Endothelial cell of umbilical vein (primary cell): ENCODE results near the gene GPBAR1. TPM values are rescaled to one million over a fixed set of nuclear protein-coding genes. Genes with fewer than 3 reads are reported as not detected.

Experiments
- BruUV-seq: library from RNA; stranded (reverse); fragments of 400-500 nt; replicated peaks from 2 replicates; lab custom pipeline; 2021; lab: Mats Ljungman, UMichigan
- CTCF ChIA-PET: fragments of 300-600, 350-600 bp; sonication (Branson Sonifier 250); formaldehyde crosslinking; loops from one replicate; lab custom pipeline; 2021; ENCODE audit warnings: antibody characterized with exemption, inconsistent platforms; lab: Charles Lee
- POLR2A ChIA-PET: fragments of 300-600, 350-600 bp; sonication (Branson Sonifier 250); formaldehyde crosslinking; loops from one replicate; lab custom pipeline; 2021; ENCODE audit warnings: antibody characterized with exemption, inconsistent platforms; lab: Charles Lee
- DNase-seq: peaks from one replicate; pipeline ENCODE4 v3.0.0-alpha.2; 2011; ENCODE audit warnings: low read depth, low spot score
- FAIRE-seq: peaks from 2 replicates; lab custom pipeline; 2011; peaks lifted over from hg19 to GRCh38; lab: Jason Lieb, UNC
- H2AFZ ChIP-seq: 2 replicates; pipeline ENCODE4 v1.6.0; 2012; ENCODE audit warnings: low read depth, low read length, control low read depth, inconsistent platforms
- H3K27ac ChIP-seq: 2 replicates; pipeline ENCODE4 v1.5.1; 2011; ENCODE audit warnings: low read depth, mild to moderate bottlenecking, control low read depth, low read length, moderate library complexity; ENCODE audit not compliant: insufficient read depth
- H3K27me3 ChIP-seq, 2 experiments: 2 replicates each; pipeline versions ENCODE4 v1.6.0 to v1.6.1; 2011; ENCODE audit warnings: low read length in 2 of 2, mixed read lengths in 1 of 2; ENCODE audit not compliant: control insufficient read depth in 2 of 2, insufficient read depth in 2 of 2
- H3K36me3 ChIP-seq, 2 experiments: 2 replicates in 1 of 2; 3 replicates in 1 of 2; pipeline ENCODE4 v1.5.1; 2011; ENCODE audit warnings: low read length in 2 of 2, mild to moderate bottlenecking in 1 of 2, moderate library complexity in 1 of 2; ENCODE audit not compliant: control insufficient read depth in 2 of 2, insufficient read depth in 2 of 2; ENCODE audit errors: extremely low read depth in 1 of 2
- H3K4me1 ChIP-seq: 3 replicates; pipeline ENCODE4 v1.5.1; 2011; ENCODE audit warnings: mild to moderate bottlenecking, low read length; ENCODE audit not compliant: control insufficient read depth, insufficient read depth; ENCODE audit errors: extremely low read depth
- H3K4me2 ChIP-seq: 2 replicates; pipeline ENCODE4 v1.6.1; 2011; ENCODE audit warnings: low read length, control low read depth, mixed read lengths; ENCODE audit not compliant: insufficient read depth
- H3K4me3 ChIP-seq, 3 experiments: fragments of 200-600 bp in 1 of 3; sonication (generic), shearing (Covaris generic) in 1 of 3; replicated peaks in 1 of 3; 2 replicates each; pipeline ENCODE4 v1.5.1; 2011 to 2016; ENCODE audit warnings: control low read depth in 3 of 3, low read length in 3 of 3, mild to moderate bottlenecking in 2 of 3, inconsistent platforms in 1 of 3, low read depth in 1 of 3, moderate library complexity in 1 of 3; ENCODE audit not compliant: insufficient read depth in 1 of 3
- H3K79me2 ChIP-seq: 2 replicates; pipeline ENCODE4 v1.6.0; 2012; ENCODE audit warnings: low read length, inconsistent platforms; ENCODE audit not compliant: control insufficient read depth, insufficient read depth
- H3K9ac ChIP-seq: replicated peaks from 2 replicates; pipeline ENCODE3; 2011; ENCODE audit warnings: low read length, control low read depth; ENCODE audit not compliant: insufficient read depth; ENCODE audit errors: extremely low read depth
- H3K9me1 ChIP-seq: replicated peaks from 3 replicates; pipeline ENCODE4 v1.6.0; 2011; ENCODE audit warnings: mild to moderate bottlenecking, low read length; ENCODE audit not compliant: control insufficient read depth, insufficient read depth; ENCODE audit errors: extremely low read depth
- H3K9me3 ChIP-seq: replicated peaks from 2 replicates; pipeline ENCODE4 v1.5.1; 2012; ENCODE audit warnings: low read length, inconsistent platforms; ENCODE audit not compliant: control insufficient read depth, insufficient read depth
- H4K20me1 ChIP-seq: replicated peaks from 2 replicates; pipeline ENCODE3; 2011; ENCODE audit warnings: mild to moderate bottlenecking, low read length; ENCODE audit not compliant: control insufficient read depth, insufficient read depth; ENCODE audit errors: extremely low read depth
- EZH2 ChIP-seq: IDR thresholded peaks from 2 replicates; pipeline ENCODE4 v1.6.1; 2012; ENCODE audit warnings: borderline replicate concordance, low read depth, mild to moderate bottlenecking, moderate library complexity, low read length, inconsistent platforms; ENCODE audit not compliant: severe bottlenecking
- FOS ChIP-seq: IDR thresholded peaks from 2 replicates; pipeline ENCODE4 v1.6.1; 2011; ENCODE audit warnings: mild to moderate bottlenecking, low read length, moderate library complexity, borderline replicate concordance; ENCODE audit not compliant: insufficient read depth
- GATA2 ChIP-seq: IDR thresholded peaks from 2 replicates; pipeline ENCODE4 v1.7.0; 2011; ENCODE audit warnings: low read depth, mild to moderate bottlenecking, moderate library complexity, mixed read lengths, low read length; ENCODE audit not compliant: insufficient read length, insufficient read depth
- JUN ChIP-seq: IDR thresholded peaks from 2 replicates; pipeline ENCODE4 v1.6.1; 2011; ENCODE audit warnings: borderline replicate concordance, low read depth; ENCODE audit not compliant: insufficient read length, insufficient read depth
- MYC ChIP-seq: IDR thresholded peaks from one replicate; pipeline ENCODE4 v1.6.1; 2011; ENCODE audit warnings: mild to moderate bottlenecking, low read depth, low read length
- POLR2A ChIP-seq: IDR thresholded peaks from 2 replicates; pipeline ENCODE4 v1.6.1; 2012; ENCODE audit warnings: low read depth, mild to moderate bottlenecking, control low read depth, low read length
- dilution Hi-C: fragments of 300-500 bp; cut with MboI; formaldehyde crosslinking; loops from one replicate; pipeline ENCODE4 v1.15.0; 2019; ENCODE audit warnings: low sequenced_read_pairs; ENCODE audit not compliant: extremely low pct_ligation_motif_present
- intact Hi-C: fragments of 100-400 bp; cut with micrococcal nuclease; formaldehyde crosslinking; loops from one replicate; pipeline ENCODE4 v1.10.0; 2022
- polyA plus RNA-seq, 4 experiments: library from polyadenylated mRNA; depleted of rRNA in 3 of 4; stranded (reverse) in 3 of 4; unstranded in 1 of 4; fragments of >200 nt; gene quantifications; 2 replicates each; pipeline versions ENCODE4 v1.2.1 to v1.2.3, GENCODE V29; 2011 to 2012; ENCODE audit warnings: missing spikeins in 1 of 4
- total RNA-seq: library from RNA; stranded (reverse); gene quantifications from 2 replicates; pipeline ENCODE4 v1.2.3, GENCODE V29; 2021
- TF ChIP-seq, protein P1 (sequence below), 2 donors: IDR thresholded peaks; 1 replicate in 1 of 2; 2 replicates in 1 of 2; pipeline ENCODE4 v1.5.1; 2011; ENCODE audit warnings: low read length in 2 of 2, mild to moderate bottlenecking in 2 of 2, moderate library complexity in 2 of 2, control low read depth in 1 of 2, inconsistent platforms in 1 of 2, low read depth in 1 of 2; ENCODE audit not compliant: insufficient read depth in 1 of 2; ENCODE audit errors: extremely low read depth in 1 of 2

Gene GPBAR1
- total and polyA plus RNA-seq, 2 donors (not counting 3 experiments of a cell fraction or from before 2014, with no cell fraction given), result 0.14 to 0.75 TPM

DNA sequence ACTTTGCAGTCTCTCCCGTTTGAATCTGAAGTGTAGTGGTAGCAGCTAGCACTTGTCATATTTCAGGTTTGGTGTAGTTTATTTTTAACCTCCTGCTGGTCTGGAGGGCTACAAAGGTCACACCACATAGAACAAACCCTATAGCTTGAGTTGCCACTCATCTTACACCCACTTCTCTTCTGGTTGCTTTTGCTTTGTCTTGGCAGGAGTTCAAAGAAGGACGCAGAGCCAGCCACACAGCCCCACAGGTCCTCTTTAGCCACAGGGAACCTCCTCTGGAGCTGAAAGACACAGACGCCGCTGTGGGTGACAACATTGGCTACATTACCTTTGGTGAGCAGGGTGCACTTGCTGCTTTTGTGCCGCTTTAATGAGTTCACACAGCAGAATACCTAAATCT lies 15.6 kb upstream of the GPBAR1 start:
- H3K27me3 ChIP-seq, result no peaks in the 10 kb centered on the region
- intact Hi-C loops, result no loop called here
- H3K9me1 ChIP-seq, result no peaks in the 10 kb centered on the region
- H3K4me1 ChIP-seq, result no peaks in the 10 kb centered on the region
- no peak overlapping the region for H3K4me2 ChIP-seq
- POLR2A ChIA-PET, result no interaction called here
- peaks cover 20% of the 10 kb centered on the region for H3K79me2 ChIP-seq
- H3K27ac ChIP-seq, result no peak overlapping the region
- H3K4me3 ChIP-seq, result no peak overlapping the region
- no TSS peak for BruUV-seq
- H3K9ac ChIP-seq, result no peak overlapping the region
- no peak for FAIRE-seq
- CTCF ChIA-PET, result no interaction called here
- no peaks in the 10 kb centered on the region for H3K9me3 ChIP-seq
- dilution Hi-C loops, result no loop called here
- H4K20me1 ChIP-seq, result peaks cover 3% of the 10 kb centered on the region
- TF ChIP-seq, protein P1, sequence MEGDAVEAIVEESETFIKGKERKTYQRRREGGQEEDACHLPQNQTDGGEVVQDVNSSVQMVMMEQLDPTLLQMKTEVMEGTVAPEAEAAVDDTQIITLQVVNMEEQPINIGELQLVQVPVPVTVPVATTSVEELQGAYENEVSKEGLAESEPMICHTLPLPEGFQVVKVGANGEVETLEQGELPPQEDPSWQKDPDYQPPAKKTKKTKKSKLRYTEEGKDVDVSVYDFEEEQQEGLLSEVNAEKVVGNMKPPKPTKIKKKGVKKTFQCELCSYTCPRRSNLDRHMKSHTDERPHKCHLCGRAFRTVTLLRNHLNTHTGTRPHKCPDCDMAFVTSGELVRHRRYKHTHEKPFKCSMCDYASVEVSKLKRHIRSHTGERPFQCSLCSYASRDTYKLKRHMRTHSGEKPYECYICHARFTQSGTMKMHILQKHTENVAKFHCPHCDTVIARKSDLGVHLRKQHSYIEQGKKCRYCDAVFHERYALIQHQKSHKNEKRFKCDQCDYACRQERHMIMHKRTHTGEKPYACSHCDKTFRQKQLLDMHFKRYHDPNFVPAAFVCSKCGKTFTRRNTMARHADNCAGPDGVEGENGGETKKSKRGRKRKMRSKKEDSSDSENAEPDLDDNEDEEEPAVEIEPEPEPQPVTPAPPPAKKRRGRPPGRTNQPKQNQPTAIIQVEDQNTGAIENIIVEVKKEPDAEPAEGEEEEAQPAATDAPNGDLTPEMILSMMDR (IDR thresholded peaks at IDR 0.05; ENCODE audit: extremely low read depth in 1 of 2, insufficient read depth in 1 of 2, low read depth in 1 of 2, low read length in 2 of 2), result no peak
- TF ChIP-seq MYC, result no peak
- TF ChIP-seq EZH2, result no peak
- no peak overlapping the region for H2AFZ ChIP-seq
- DNase-seq, result no peak
- H3K36me3 ChIP-seq, result peaks cover 59 to 61% of the 10 kb centered on the region in 2 experiments

DNA sequence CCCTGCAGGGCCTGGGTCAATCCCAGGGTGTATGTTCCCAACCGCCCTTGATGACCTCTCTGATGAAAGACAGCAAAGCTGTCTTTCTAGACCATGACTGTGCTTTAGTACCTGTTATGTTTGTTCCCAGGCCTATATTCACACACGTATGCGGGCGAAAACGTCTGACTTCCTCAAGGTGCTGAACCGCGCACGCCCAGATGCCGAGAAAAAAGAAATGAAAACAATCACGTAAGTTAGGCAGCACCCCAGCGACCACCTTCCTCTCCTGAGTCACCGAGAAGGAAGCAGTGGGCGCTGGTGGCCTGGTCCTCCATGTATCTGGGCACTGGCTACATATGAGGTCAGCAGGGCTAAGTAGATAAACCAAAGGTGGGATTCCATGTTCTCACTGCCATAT lies 11.1 kb upstream of the GPBAR1 start:
- CTCF ChIA-PET, result no interaction called here
- no peaks in the 10 kb centered on the region for H3K79me2 ChIP-seq
- H3K9ac ChIP-seq, result no peak overlapping the region
- H3K9me3 ChIP-seq, result no peaks in the 10 kb centered on the region
- H3K4me1 ChIP-seq, result no peaks in the 10 kb centered on the region
- no peak for FAIRE-seq
- no TSS peak for BruUV-seq
- no peak overlapping the region for H3K4me3 ChIP-seq
- H3K36me3 ChIP-seq, result peaks cover 58 to 78% of the 10 kb centered on the region in 2 experiments
- dilution Hi-C loops (no loop called here), intact Hi-C loops (no loop called here)
- no peak overlapping the region for H2AFZ ChIP-seq
- no peak for DNase-seq
- H3K9me1 ChIP-seq, result no peaks in the 10 kb centered on the region
- no peaks in the 10 kb centered on the region for H3K27me3 ChIP-seq
- POLR2A ChIA-PET, result no interaction called here
- no peaks in the 10 kb centered on the region for H4K20me1 ChIP-seq
- no peak overlapping the region for H3K27ac ChIP-seq
- TF ChIP-seq POLR2A (no peak), FOS (no peak), EZH2 (no peak), MYC (no peak), JUN (no peak), GATA2 (no peak)
- TF ChIP-seq, protein P1 (IDR thresholded peaks at IDR 0.05; ENCODE audit: extremely low read depth in 1 of 2, insufficient read depth in 1 of 2, low read depth in 1 of 2, low read length in 2 of 2), result no peak
- no peak overlapping the region for H3K4me2 ChIP-seq
